ENCODE measurements around the gene COG5.

The COG5 gene

DNA sequence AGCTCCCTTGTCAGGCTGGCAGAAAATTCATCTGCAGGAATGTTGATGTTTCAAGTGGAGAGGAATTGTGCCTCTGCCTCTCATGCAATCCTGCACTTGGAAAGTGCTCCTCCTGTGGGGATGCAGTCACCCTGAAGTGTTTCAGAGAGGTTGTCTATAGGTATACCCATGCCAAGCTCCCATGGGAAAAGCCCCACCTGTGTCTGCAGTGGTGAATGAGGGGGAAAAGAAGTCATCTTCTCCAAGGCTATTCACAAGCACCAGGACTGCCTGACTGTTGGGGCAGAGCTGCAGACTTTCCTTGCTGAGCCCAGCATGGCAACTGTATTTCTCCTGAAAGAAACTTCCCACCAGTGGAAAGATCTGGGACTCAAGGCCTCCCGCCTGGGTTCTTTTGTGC, 58.4 kb downstream of the COG5 start:
- H3K36me3 ChIP-seq = no peaks in the 10 kb centered on the region

DNA sequence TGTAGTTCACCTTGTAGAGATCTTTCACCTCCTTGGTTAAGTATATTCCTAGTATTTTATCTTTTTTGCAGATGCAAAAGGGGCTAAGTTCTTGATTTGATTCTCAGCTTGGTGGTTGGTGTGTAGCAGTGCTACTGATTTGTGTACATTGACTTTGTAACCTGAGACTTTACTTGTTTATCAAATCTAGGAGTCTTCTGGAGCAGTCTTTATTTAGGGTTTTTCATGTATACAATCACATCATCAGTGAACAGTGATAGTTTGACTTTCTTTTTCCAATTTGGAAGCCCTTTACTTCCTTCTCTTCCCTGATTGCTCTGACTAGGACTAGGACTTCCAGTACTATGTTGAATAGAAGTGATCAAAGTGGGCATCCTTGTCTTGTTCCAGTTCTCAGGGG, 60.0 kb downstream of the COG5 start:
- H3K9me3 ChIP-seq = no peaks in the 10 kb centered on the region
- TF ChIP-seq, protein P1, sequence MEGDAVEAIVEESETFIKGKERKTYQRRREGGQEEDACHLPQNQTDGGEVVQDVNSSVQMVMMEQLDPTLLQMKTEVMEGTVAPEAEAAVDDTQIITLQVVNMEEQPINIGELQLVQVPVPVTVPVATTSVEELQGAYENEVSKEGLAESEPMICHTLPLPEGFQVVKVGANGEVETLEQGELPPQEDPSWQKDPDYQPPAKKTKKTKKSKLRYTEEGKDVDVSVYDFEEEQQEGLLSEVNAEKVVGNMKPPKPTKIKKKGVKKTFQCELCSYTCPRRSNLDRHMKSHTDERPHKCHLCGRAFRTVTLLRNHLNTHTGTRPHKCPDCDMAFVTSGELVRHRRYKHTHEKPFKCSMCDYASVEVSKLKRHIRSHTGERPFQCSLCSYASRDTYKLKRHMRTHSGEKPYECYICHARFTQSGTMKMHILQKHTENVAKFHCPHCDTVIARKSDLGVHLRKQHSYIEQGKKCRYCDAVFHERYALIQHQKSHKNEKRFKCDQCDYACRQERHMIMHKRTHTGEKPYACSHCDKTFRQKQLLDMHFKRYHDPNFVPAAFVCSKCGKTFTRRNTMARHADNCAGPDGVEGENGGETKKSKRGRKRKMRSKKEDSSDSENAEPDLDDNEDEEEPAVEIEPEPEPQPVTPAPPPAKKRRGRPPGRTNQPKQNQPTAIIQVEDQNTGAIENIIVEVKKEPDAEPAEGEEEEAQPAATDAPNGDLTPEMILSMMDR (IDR thresholded peaks at IDR 0.05) = no peak
- H3K27me3 ChIP-seq = no peaks in the 10 kb centered on the region
- H3K36me3 ChIP-seq = no peaks in the 10 kb centered on the region
- H3K27ac ChIP-seq = no peak overlapping the region
- H3K4me3 ChIP-seq (ENCODE audit: low read depth in 1 of 2, low read length in 1 of 2) = no peak overlapping the region
- peaks cover 12 to 13% of the 10 kb centered on the region in 2 experiments for H3K4me1 ChIP-seq (ENCODE audit: control insufficient read depth in 1 of 2, insufficient read depth in 1 of 2, low read depth in 1 of 2, low read length in 1 of 2)

More for the DNA sequence above, 58.4 kb downstream of the COG5 start:
- Histone ChIP-seq H3K9me3 (no peaks in the 10 kb centered on the region), H3K27me3 (no peaks in the 10 kb centered on the region), H3K27ac (no peak overlapping the region), H3K4me1 (ENCODE audit: control insufficient read depth in 1 of 2, insufficient read depth in 1 of 2, low read depth in 1 of 2, low read length in 1 of 2) (peaks cover 12 to 13% of the 10 kb centered on the region in 2 experiments), H3K4me3 (ENCODE audit: low read depth in 1 of 2, low read length in 1 of 2) (no peak overlapping the region)
- TF ChIP-seq, protein P1 (IDR thresholded peaks at IDR 0.05) = no peak

DNA sequence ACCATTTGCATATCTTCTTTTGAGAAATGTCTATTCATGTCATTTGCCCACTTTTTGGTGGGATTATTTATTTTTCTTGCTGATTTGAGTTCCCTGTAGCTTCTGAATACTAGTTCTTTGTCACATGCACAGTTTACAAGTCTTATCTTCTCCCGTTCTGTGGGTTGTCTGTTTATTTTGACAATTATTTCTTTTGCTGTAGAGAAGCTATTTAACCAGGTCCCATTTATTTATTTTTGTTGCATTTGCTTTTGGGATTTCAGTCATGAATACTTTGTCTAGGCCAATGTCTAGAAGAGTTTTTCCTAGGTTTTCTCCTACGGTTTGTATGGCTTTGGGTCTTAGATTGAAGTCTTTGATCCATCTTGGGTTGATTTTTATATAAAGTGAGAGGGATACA, 60.9 kb downstream of the COG5 start:
- Histone ChIP-seq H3K4me1 (ENCODE audit: control insufficient read depth in 1 of 2, insufficient read depth in 1 of 2, low read depth in 1 of 2, low read length in 1 of 2) (peaks cover 12 to 13% of the 10 kb centered on the region in 2 experiments), H3K4me3 (ENCODE audit: low read depth in 1 of 2, low read length in 1 of 2) (no peak overlapping the region), H3K36me3 (no peaks in the 10 kb centered on the region), H3K9me3 (no peaks in the 10 kb centered on the region), H3K27me3 (no peaks in the 10 kb centered on the region), H3K27ac (no peak overlapping the region)
- TF ChIP-seq, protein P1 (IDR thresholded peaks at IDR 0.05) = no peak

DNA sequence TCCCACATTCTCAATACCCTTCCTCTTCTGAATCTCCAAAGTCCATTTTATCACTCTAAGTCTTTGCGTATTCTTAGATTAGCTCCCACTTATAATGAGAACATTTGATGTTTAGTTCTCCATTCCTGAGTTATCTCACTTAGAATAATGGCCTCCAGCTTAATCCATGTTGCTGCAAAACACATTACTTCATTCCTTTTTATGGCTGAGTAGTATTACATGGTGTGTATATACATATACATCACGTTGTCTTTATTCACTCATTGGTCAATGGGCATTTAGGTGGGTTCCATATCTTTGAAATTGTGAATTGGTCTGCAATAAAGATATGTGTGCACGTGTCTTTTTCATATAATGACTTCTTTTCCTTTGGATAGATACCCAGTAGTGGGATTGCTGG, 61.6 kb downstream of the COG5 start:
- Histone ChIP-seq H3K36me3 (no peaks in the 10 kb centered on the region), H3K4me1 (ENCODE audit: control insufficient read depth in 1 of 2, insufficient read depth in 1 of 2, low read depth in 1 of 2, low read length in 1 of 2) (peaks cover 12 to 13% of the 10 kb centered on the region in 2 experiments), H3K9me3 (no peaks in the 10 kb centered on the region), H3K4me3 (ENCODE audit: low read depth in 1 of 2, low read length in 1 of 2) (no peak overlapping the region), H3K27me3 (no peaks in the 10 kb centered on the region), H3K27ac (no peak overlapping the region)
- TF ChIP-seq, protein P1 (IDR thresholded peaks at IDR 0.05) = no peak

DNA sequence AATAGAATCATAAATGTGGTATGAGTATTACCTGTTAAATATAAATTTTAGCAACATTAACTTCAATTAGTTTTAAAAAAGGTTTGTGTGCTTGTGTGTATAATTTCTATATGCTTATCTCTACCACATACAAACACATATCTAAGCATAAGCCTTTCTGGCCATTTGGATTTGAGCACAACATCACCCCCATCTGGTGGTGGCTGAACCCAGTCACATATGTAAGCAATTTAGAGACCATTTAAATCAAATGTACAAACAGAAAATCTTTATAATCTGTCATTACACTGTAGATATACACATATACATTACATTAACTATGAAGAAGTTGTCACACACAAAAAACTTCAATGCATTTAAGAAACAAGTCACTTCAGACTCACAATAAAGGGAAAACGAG, 62.1 kb downstream of the COG5 start:
- no peak overlapping the region for H3K4me3 ChIP-seq (ENCODE audit: low read depth in 1 of 2, low read length in 1 of 2)
- TF ChIP-seq, protein P1 (IDR thresholded peaks at IDR 0.05) = no peak
- H3K4me1 ChIP-seq (ENCODE audit: control insufficient read depth in 1 of 2, insufficient read depth in 1 of 2, low read depth in 1 of 2, low read length in 1 of 2) = peaks cover 7% of the 10 kb centered on the region in 2 experiments
- H3K27ac ChIP-seq = no peak overlapping the region
- no peaks in the 10 kb centered on the region for H3K27me3 ChIP-seq
- no peaks in the 10 kb centered on the region for H3K36me3 ChIP-seq
- no peaks in the 10 kb centered on the region for H3K9me3 ChIP-seq

DNA sequence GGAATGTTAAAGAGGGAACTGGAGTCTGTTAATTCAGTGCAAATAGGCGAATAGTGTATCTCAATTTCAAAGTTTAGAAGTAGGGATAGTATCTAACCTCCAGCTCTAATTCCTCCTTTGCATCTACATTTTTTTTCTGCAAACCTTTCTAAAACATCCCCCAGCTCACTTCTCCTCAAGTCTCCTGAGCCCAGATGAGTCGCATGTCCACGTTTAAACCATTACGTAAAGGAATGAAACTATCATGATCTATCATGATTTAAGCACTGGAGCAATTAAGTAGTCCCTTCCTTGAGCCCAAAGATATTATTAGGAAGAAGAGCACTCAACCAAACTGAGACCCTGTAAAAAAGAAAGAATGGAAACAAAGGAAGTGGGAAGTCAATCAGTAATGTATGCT, 64.0 kb downstream of the COG5 start:
- H3K4me3 ChIP-seq (ENCODE audit: low read depth in 1 of 2, low read length in 1 of 2) = no peak overlapping the region
- no peaks in the 10 kb centered on the region for H3K27me3 ChIP-seq
- H3K9me3 ChIP-seq = no peaks in the 10 kb centered on the region
- no peaks in the 10 kb centered on the region for H3K36me3 ChIP-seq
- H3K27ac ChIP-seq = no peak overlapping the region
- TF ChIP-seq, protein P1 (IDR thresholded peaks at IDR 0.05) = no peak
- H3K4me1 ChIP-seq (ENCODE audit: control insufficient read depth in 1 of 2, insufficient read depth in 1 of 2, low read depth in 1 of 2, low read length in 1 of 2) = no peaks in the 10 kb centered on the region

Measured in neutrophil (primary cell).